Measurements from ENCODE around the gene TIMM13. TPM values are rescaled to one million over a fixed set of nuclear protein-coding genes. Genes with fewer than 3 reads are reported as not detected.

TIMM13 gene
- total and polyA plus RNA-seq, 2 of the 8 experiments (the other 6 are each of a cell fraction or from before 2014, with no cell fraction given): 270 to 275 TPM

DNA sequence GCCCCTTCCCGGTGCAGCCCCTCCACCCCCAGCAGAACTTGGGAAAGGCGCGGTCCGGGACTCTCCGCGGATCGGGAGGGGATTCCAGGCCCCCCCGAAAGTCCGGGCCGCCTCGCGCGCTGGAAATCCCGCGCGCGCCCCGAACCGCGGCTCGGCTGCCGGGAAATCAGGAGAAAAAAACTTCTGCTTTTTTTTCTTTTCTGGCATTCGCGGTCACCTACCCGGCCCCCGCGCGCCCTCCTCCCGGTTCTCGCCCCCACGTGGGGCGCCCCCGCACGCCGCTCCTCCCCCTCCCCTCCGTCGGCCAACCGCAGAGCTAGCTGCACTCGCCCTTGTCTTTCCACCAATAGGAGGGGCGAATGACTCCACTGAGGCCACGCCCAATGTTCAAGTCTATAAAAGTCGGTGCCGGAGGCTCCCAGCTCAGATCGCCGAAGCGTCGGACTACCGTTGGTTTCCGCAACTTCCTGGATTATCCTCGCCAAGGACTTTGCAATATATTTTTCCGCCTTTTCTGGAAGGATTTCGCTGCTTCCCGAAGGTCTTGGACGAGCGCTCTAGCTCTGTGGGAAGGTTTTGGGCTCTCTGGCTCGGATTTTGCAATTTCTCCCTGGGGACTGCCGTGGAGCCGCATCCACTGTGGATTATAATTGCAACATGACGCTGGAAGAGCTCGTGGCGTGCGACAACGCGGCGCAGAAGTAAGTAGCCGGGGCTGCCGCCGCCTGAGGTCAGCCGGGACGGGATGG, 48.5 kb upstream of the TIMM13 start, which contains the start of gene GADD45B (continued):
- TF ChIP-seq ASH2L (IDR thresholded peaks at IDR 0.05; ENCODE audit: low read length): no peak
- TF ChIP-seq ZNF274 (IDR thresholded peaks at IDR 0.05; ENCODE audit: borderline replicate concordance, extremely low read depth, low read length): no peak
- peak; percentile 86 for TF ChIP-seq SP1 (IDR thresholded peaks at IDR 0.05; ENCODE audit: low read depth, low read length)
- TF ChIP-seq SIX5 (IDR thresholded peaks at IDR 0.05; ENCODE audit: low read depth, low read length): no peak
- peak; percentile 86 for TF ChIP-seq SP4 (IDR thresholded peaks at IDR 0.05; ENCODE audit: low read length)

All from H1 (cell line).